Muscle layer of duodenum (tissue), 2 donors: Measurements from ENCODE around the gene OGFOD3.

Experiments
- H3K27ac ChIP-seq: one replicate; pipeline ENCODE4 v1.7.0; 2013; ENCODE audit warnings: mild to moderate bottlenecking, low read length
- H3K27me3 ChIP-seq: one replicate; pipeline ENCODE4 v1.7.0; 2013; ENCODE audit warnings: low read depth, mild to moderate bottlenecking, control low read depth, low read length
- H3K36me3 ChIP-seq, 2 donors: one replicate each; pipeline ENCODE4 v1.7.0; 2013; ENCODE audit warnings: low read length in 2 of 2, control low read depth in 1 of 2, mild to moderate bottlenecking in 1 of 2; ENCODE audit not compliant: insufficient read depth in 2 of 2, control insufficient read depth in 1 of 2
- H3K4me1 ChIP-seq, 2 donors: one replicate each; pipeline ENCODE4 v1.7.0; 2013; ENCODE audit warnings: low read length in 2 of 2, mild to moderate bottlenecking in 2 of 2, control low read depth in 1 of 2, moderate library complexity in 1 of 2; ENCODE audit not compliant: insufficient read depth in 2 of 2, control insufficient read depth in 1 of 2
- H3K4me3 ChIP-seq, 2 donors: one replicate each; pipeline ENCODE4 v1.7.0; 2013; ENCODE audit warnings: low read length in 2 of 2, low read depth in 1 of 2, mild to moderate bottlenecking in 1 of 2
- H3K9me3 ChIP-seq, 2 donors: one replicate each; pipeline ENCODE4 v1.7.0; 2013; ENCODE audit warnings: low read length in 2 of 2, control low read depth in 1 of 2, mild to moderate bottlenecking in 1 of 2; ENCODE audit not compliant: control insufficient read depth in 1 of 2
- donor health status: healthy.

Gene OGFOD3

GRCh38 chr17:82439194-82439828 is 20.9 kb upstream of the OGFOD3 start:
- Histone ChIP-seq H3K4me1 (no peaks in the 10 kb centered on the region), H3K4me3 (no peak overlapping the region), H3K27me3 (no peaks in the 10 kb centered on the region), H3K27ac (no peak overlapping the region), H3K36me3 (peaks cover 0 to 40% of the 10 kb centered on the region in 2 donors), H3K9me3 (no peaks in the 10 kb centered on the region)

DNA sequence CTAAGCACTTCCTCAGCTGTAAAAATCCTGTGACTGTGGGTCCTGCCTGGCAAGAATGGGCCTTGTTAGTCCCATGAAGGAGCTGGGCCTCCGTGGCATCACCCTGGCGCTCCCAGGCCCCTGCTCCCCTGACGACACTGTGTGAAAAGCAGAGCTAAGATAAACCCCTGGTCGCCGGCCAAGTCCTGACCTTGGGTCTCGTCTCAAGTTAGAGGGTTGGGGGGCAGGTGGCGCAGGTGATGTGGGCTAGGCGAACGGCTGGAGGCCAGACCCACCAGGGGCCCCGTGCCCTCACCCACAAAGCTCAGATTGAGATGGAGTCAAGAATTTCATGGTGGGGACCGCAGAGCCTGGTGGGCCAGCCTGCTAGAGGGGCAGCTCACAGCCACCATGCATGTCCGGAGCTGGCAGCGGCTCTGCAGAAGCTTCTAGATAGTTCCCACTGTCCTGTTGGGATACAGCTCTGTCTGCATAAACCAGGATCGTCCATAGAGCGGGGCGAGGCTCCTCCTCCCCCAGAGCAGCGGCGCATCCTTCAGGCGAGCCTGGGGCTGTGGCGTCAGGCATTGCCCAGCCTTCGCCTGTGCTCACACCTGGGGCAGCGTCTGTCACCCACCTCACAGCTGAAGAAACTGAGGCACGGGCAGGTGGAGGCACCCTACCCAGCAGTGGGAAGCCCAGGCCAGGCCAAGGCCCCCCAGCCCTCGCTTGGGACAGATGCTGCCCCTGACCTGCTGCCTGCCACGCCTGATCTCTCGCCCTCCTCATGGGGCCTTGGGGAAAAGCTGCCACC is 20.2 kb upstream of the OGFOD3 start:
- H3K4me3 ChIP-seq = no peak overlapping the region
- H3K27ac ChIP-seq = no peak overlapping the region
- H3K4me1 ChIP-seq = no peaks in the 10 kb centered on the region
- no peaks in the 10 kb centered on the region for H3K27me3 ChIP-seq
- peaks cover 0 to 34% of the 10 kb centered on the region in 2 donors for H3K36me3 ChIP-seq
- H3K9me3 ChIP-seq = no peaks in the 10 kb centered on the region

- Histone ChIP-seq H3K9me3 (no peaks in the 10 kb centered on the region), H3K27me3 (no peaks in the 10 kb centered on the region), H3K36me3 (peaks cover 0 to 21% of the 10 kb centered on the region in 2 donors), H3K27ac (no peak overlapping the region), H3K4me3 (no peak overlapping the region), H3K4me1 (no peaks in the 10 kb centered on the region)
Measured at GRCh38 chr17:82437325-82437668, 18.9 kb upstream of the OGFOD3 start.

- no peak overlapping the region for H3K4me3 ChIP-seq
- no peak overlapping the region for H3K27ac ChIP-seq
- no peaks in the 10 kb centered on the region for H3K4me1 ChIP-seq
- H3K9me3 ChIP-seq = no peaks in the 10 kb centered on the region
- peaks cover 0 to 19% of the 10 kb centered on the region in 2 donors for H3K36me3 ChIP-seq
- no peaks in the 10 kb centered on the region for H3K27me3 ChIP-seq
Measured at GRCh38 chr17:82436601-82437324, 18.4 kb upstream of the OGFOD3 start.

DNA sequence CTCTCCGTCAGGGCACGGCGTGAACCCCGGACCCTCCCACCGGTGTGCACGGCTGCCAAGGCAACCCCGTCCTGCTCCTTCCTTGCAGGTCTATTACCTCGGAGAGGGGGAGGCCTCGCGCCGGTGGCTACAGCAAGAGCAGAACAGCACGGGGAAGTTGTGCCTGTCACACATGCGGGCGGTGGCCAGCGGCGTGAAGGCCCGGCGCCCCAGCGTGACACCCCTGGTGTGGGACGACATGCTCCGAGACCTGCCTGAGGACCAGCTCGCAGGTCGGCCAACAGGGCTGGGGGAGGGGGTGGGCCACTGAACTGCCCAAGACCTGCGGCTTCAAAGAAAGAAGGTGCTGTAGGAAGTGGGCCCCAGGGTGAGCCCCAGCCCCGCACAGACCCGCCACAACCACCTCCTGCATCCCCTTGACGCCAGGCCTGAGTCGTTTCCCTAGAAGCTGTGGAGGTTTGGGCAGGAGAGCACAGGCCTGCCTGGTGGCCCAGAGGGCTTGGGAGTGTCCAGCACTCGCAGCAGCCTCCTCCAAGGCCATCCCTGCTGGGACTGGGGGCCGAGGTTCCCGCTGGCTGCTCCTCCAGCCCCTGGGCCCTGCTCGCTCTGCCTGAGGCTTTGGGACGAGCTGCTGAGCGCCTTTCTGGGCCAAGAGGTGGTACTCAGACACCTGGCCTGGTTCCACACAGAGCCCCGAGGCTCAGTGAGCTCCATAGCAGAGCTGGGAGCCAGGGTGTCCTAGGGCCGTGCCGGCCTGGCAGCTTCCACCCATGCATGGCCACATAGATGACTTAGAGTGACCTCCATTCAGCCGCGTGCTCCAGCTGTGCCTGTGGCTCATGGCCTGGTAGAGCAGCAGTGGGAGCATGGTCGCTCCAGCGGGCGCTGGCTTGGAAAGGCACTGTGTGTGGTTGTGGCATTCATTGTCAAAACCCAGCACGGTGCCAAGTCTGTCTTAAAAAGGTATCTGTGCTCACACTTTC is 17.5 kb upstream of the OGFOD3 start:
- peaks cover 0 to 19% of the 10 kb centered on the region in 2 donors for H3K36me3 ChIP-seq
- H3K27me3 ChIP-seq = no peaks in the 10 kb centered on the region
- H3K27ac ChIP-seq = no peak overlapping the region

DNA sequence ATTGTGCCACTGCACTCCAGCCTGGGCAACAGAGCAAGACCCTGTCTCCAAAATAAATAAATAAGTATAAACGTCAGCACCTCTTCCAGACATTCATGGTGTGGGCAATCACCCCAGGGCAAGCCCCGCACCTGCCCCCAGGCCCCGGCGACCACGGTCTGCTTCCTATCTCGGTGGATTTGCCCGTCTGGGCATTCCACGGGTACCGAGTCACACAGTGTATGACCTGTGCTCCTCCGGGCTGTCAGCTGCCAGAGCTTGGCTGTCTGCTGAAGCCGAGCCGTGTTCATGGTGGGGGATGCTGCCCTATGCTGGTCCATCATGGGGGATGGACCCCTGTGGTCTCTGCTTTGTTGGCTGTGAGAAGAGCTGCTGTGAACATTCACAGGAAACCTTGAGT is 16.7 kb upstream of the OGFOD3 start:
- H3K9me3 ChIP-seq = no peaks in the 10 kb centered on the region
- H3K4me1 ChIP-seq = no peaks in the 10 kb centered on the region
- no peaks in the 10 kb centered on the region for H3K27me3 ChIP-seq
- H3K27ac ChIP-seq = no peak overlapping the region
- H3K4me3 ChIP-seq = no peak overlapping the region
- peaks cover 0 to 19% of the 10 kb centered on the region in 2 donors for H3K36me3 ChIP-seq

More for the DNA sequence above, 17.5 kb upstream of the OGFOD3 start:
- no peak overlapping the region for H3K4me3 ChIP-seq
- H3K4me1 ChIP-seq = no peaks in the 10 kb centered on the region
- H3K9me3 ChIP-seq = no peaks in the 10 kb centered on the region

DNA sequence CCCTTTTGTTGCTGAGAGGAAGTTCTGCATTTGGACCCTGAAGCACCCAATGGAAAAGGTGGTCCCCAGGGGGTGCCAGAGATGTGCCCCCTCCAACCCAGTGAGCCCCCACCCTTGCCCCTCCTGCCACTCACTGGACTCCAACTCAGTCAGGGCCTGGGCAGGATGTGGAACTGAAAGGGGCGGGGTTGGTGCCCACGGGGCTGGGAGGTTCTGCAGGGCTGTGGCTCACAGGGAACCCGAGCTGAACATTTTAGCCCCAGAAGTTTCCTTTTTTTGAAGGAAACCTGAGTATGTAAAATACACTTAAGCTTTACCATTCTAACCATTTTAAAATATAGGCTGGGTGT is 15.8 kb upstream of the OGFOD3 start:
- H3K9me3 ChIP-seq = no peaks in the 10 kb centered on the region
- no peak overlapping the region for H3K4me3 ChIP-seq
- peaks cover 6 to 14% of the 10 kb centered on the region in 2 donors for H3K36me3 ChIP-seq
- H3K27ac ChIP-seq = no peak overlapping the region
- H3K27me3 ChIP-seq = no peaks in the 10 kb centered on the region
- H3K4me1 ChIP-seq = no peaks in the 10 kb centered on the region

- peaks cover 6 to 14% of the 10 kb centered on the region in 2 donors for H3K36me3 ChIP-seq
Measured at GRCh38 chr17:82433560-82434215, 15.3 kb upstream of the OGFOD3 start.

GRCh38 chr17:82432017-82432416 is 13.6 kb upstream of the OGFOD3 start:
- Histone ChIP-seq H3K9me3 (no peaks in the 10 kb centered on the region), H3K4me3 (no peak overlapping the region), H3K36me3 (peaks cover 6 to 11% of the 10 kb centered on the region in 2 donors), H3K4me1 (no peaks in the 10 kb centered on the region), H3K27me3 (no peaks in the 10 kb centered on the region), H3K27ac (no peak overlapping the region)

More at GRCh38 chr17:82433560-82434215, 15.3 kb upstream of the OGFOD3 start:
- Histone ChIP-seq H3K4me1 (no peaks in the 10 kb centered on the region), H3K27me3 (no peaks in the 10 kb centered on the region), H3K27ac (no peak overlapping the region), H3K9me3 (no peaks in the 10 kb centered on the region), H3K4me3 (no peak overlapping the region)

- no peaks in the 10 kb centered on the region for H3K9me3 ChIP-seq
- no peaks in the 10 kb centered on the region for H3K27me3 ChIP-seq
- peaks cover 0 to 6% of the 10 kb centered on the region in 2 donors for H3K36me3 ChIP-seq
- H3K4me3 ChIP-seq = no peak overlapping the region
- no peak overlapping the region for H3K27ac ChIP-seq
- no peaks in the 10 kb centered on the region for H3K4me1 ChIP-seq
Measured at GRCh38 chr17:82429824-82430223, 11.4 kb upstream of the OGFOD3 start.
